HepG2 (cell line): ENCODE measurements around the gene COA7. TPM values are rescaled to one million over a fixed set of nuclear protein-coding genes. Genes with fewer than 3 reads are reported as not detected.

Experiments
- CBFB ChIP-seq: sonication (generic); formaldehyde crosslinking; IDR thresholded peaks from 2 replicates; pipeline ENCODE4 v1.4.0; 2020; ENCODE audit warnings: missing genetic modification reagents
- CENPX ChIP-seq: sonication (generic); formaldehyde crosslinking; IDR thresholded peaks from 2 replicates; pipeline ENCODE4 v1.9.0; 2021; ENCODE audit warnings: mild to moderate bottlenecking, missing genetic modification reagents, moderate library complexity
- DNMT1 ChIP-seq: sonication (generic); formaldehyde crosslinking; IDR thresholded peaks from 2 replicates; pipeline ENCODE4 v1.5.1; 2020; ENCODE audit warnings: mild to moderate bottlenecking, missing genetic modification reagents
- FOXP1 ChIP-seq, 2 experiments: fragments of 450-650 bp in 1 of 2; IDR thresholded peaks; 2 replicates each; pipeline ENCODE4 v1.6.1; 2017 to 2018; ENCODE audit warnings: antibody characterized with exemption in 1 of 2
- IRF2 ChIP-seq: IDR thresholded peaks from 2 replicates; pipeline ENCODE4 v1.6.1; 2018; ENCODE audit warnings: missing genetic modification reagents, missing compliant biosample characterization
- MAZ ChIP-seq, 2 experiments: sonication (generic) in 1 of 2; formaldehyde crosslinking in 1 of 2; IDR thresholded peaks; 2 replicates each; pipeline versions ENCODE4 v1.5.0 to v1.6.1; 2012 to 2020; ENCODE audit warnings: low read depth in 2 of 2, mild to moderate bottlenecking in 2 of 2, borderline replicate concordance in 1 of 2, improper control_type of control experiment in 1 of 2, low read length in 1 of 2, missing genetic modification reagents in 1 of 2, moderate library complexity in 1 of 2
- MTA1 ChIP-seq: sonication (generic); formaldehyde crosslinking; IDR thresholded peaks from 2 replicates; pipeline ENCODE4 v1.4.0; 2020; ENCODE audit warnings: missing genetic modification reagents, mild to moderate bottlenecking, borderline replicate concordance
- MTA3 ChIP-seq: sonication (generic); formaldehyde crosslinking; IDR thresholded peaks from 2 replicates; pipeline ENCODE4 v1.4.0; 2020; ENCODE audit warnings: missing genetic modification reagents
- PITX1 ChIP-seq: sonication (generic); formaldehyde crosslinking; IDR thresholded peaks from 2 replicates; pipeline ENCODE4 v1.5.1; 2020; ENCODE audit warnings: mild to moderate bottlenecking, missing genetic modification reagents
- RBAK ChIP-seq: sonication (generic); formaldehyde crosslinking; IDR thresholded peaks from 2 replicates; pipeline ENCODE4 v1.5.1; 2020; ENCODE audit warnings: mild to moderate bottlenecking, missing genetic modification reagents
- REL ChIP-seq: sonication (generic); formaldehyde crosslinking; conservative IDR thresholded peaks from 2 replicates; pipeline ENCODE4 v1.8.0; 2022; ENCODE audit warnings: mild to moderate bottlenecking, missing genetic modification reagents, moderate library complexity
- SAP130 ChIP-seq: IDR thresholded peaks from 2 replicates; pipeline ENCODE4 v1.6.1; 2016; ENCODE audit warnings: low read depth
- TBX2 ChIP-seq: sonication (generic); formaldehyde crosslinking; IDR thresholded peaks from 2 replicates; pipeline ENCODE4 v1.5.0; 2020; ENCODE audit warnings: missing genetic modification reagents, mild to moderate bottlenecking, borderline replicate concordance
- ZBTB21 ChIP-seq: sonication (generic); formaldehyde crosslinking; IDR thresholded peaks from 2 replicates; pipeline ENCODE4 v1.4.0; 2020; ENCODE audit warnings: missing genetic modification reagents
- ZFAT ChIP-seq: sonication (generic); formaldehyde crosslinking; conservative IDR thresholded peaks from 2 replicates; pipeline ENCODE4 v1.8.1; 2023; ENCODE audit warnings: missing genetic modification reagents, inconsistent platforms
- ZNF160 ChIP-seq: sonication (generic); formaldehyde crosslinking; IDR thresholded peaks from 2 replicates; pipeline ENCODE4 v1.8.0; 2022; ENCODE audit warnings: mild to moderate bottlenecking, inconsistent platforms, missing genetic modification reagents
- ZNF713 ChIP-seq: sonication (generic); formaldehyde crosslinking; IDR thresholded peaks from 2 replicates; pipeline ENCODE4 v1.4.0; 2020; ENCODE audit warnings: mild to moderate bottlenecking, missing genetic modification reagents
- ZSCAN20 ChIP-seq: sonication (generic); formaldehyde crosslinking; IDR thresholded peaks from 2 replicates; pipeline ENCODE4 v1.4.0; 2020; ENCODE audit warnings: missing genetic modification reagents, mild to moderate bottlenecking, borderline replicate concordance
- polyA plus RNA-seq, 8 experiments: library from polyadenylated mRNA; depleted of rRNA in 3 of 8; stranded (reverse) in 7 of 8; unstranded in 1 of 8; fragments of >200 nt; fragmentation: Illumina TruSeq in 4 of 8; extraction: Trizol in 4 of 8; gene quantifications; 2 replicates each; pipeline versions ENCODE4 v1.2.1 to v1.2.3, GENCODE V29; 2011 to 2016; ENCODE audit warnings: low read depth in 4 of 8, missing spikeins in 1 of 8, mixed read lengths in 1 of 8; ENCODE audit not compliant: insufficient read depth in 1 of 8
- total RNA-seq, 5 experiments: library from RNA; depleted of rRNA; stranded (reverse); fragments of >200 nt; fragmentation: Illumina TruSeq; extraction: Trizol; gene quantifications; 2 replicates each; pipeline ENCODE4 v1.2.3, GENCODE V29; 2016; ENCODE audit warnings: low read depth in 1 of 5
- TF ChIP-seq, protein P1 (sequence below): sonication (generic); formaldehyde crosslinking; IDR thresholded peaks from 2 replicates; pipeline ENCODE4 v1.8.0; 2022; ENCODE audit warnings: mild to moderate bottlenecking, missing genetic modification reagents; ENCODE audit not compliant: insufficient replicate concordance
- TF ChIP-seq, protein P2 (sequence below): sonication (generic); formaldehyde crosslinking; IDR thresholded peaks from 2 replicates; pipeline ENCODE4 v1.4.0; 2020; ENCODE audit warnings: missing genetic modification reagents, low read depth, mild to moderate bottlenecking, borderline replicate concordance
- TF ChIP-seq, protein P3 (sequence below): sonication (generic); formaldehyde crosslinking; IDR thresholded peaks from 2 replicates; pipeline ENCODE4 v1.4.0; 2020; ENCODE audit warnings: missing genetic modification reagents
- TF ChIP-seq, protein P4 (sequence below): sonication (generic); formaldehyde crosslinking; IDR thresholded peaks from 2 replicates; pipeline ENCODE4 v1.4.0; 2020; ENCODE audit warnings: mild to moderate bottlenecking, missing genetic modification reagents

COA7 gene
- total and polyA plus RNA-seq, 2 of the 13 experiments (the other 11 are each of a cell fraction or from before 2014, with no cell fraction given) = 12.3 to 30.4 TPM

DNA sequence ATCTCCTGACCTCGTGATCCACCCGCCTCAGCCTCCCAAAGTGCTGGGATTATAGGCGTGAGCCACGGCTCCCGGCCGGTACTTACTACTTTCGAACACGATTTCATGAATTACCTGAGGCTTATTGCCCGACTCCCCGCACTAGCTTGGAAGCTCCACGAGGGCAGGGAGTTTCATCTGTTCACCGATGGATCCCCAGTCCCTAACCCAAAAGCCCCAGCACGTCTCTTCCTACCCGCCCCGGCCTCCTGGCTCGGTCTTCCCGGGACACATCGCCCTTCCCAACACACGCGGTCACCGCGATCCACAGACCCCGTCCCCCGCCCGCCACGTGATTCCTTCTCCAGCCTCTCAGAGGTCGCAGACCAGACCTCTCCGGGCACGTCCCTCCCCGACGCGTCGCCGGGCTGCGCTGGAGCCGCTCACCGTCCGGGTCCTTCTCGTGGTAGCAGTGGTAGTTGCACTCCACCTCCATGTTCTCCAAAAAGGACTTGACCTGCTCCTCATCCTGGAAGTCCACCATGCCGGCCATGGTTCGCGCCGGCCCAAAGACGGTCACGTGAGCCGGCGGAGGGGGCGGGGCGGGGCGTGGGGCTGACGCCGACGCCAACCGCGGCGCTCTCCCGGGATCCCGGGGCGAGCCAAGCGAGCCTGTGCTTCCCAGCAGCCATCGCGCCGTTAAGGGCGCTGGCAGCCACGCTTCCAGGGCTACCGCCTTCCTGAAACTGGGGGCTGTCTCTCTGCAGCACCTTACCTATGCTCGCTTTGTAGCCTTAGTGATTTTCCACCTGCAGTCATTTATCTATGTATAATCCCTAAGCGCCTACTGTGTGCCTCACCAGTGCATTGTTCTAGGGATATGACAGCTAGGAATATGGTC lies at the start of gene COA7 (continued):
- TF ChIP-seq ZSCAN20 (CRISPR knock-in tag) (peak; percentile 80; the same call in 1 of the 2 replicates), ZNF160 (CRISPR knock-in tag) (peak; percentile 29), TBX2 (CRISPR knock-in tag) (peak; percentile 94), FOXP1 (IDR thresholded peaks at IDR 0.05) (no peak), FOXP1 (CRISPR knock-in tag; IDR thresholded peaks at IDR 0.05) (peak; percentile 16; the same call in 1 of the 2 replicates), ZNF713 (no peak), MTA1 (CRISPR knock-in tag) (peak; percentile 85; the same call in 1 of the 2 replicates), MAZ (IDR thresholded peaks at IDR 0.05; ENCODE audit: borderline replicate concordance, low read depth, low read length) (no peak), MAZ (CRISPR knock-in tag; IDR thresholded peaks at IDR 0.05; ENCODE audit: low read depth) (peak; percentile 83), IRF2 (CRISPR knock-in tag) (peak; percentile 72; the same call in 1 of the 2 replicates), PITX1 (peak; percentile 73), RBAK (CRISPR knock-in tag) (no peak), REL (CRISPR knock-in tag) (peak; percentile 89), MTA3 (no peak), SAP130 (CRISPR knock-in tag) (peak; percentile 90), CBFB (CRISPR knock-in tag) (peak; percentile 23; the same call in 1 of the 2 replicates), ZBTB21 (CRISPR knock-in tag) (no peak), CENPX (CRISPR knock-in tag) (no peak), DNMT1 (0 out of 2 replicates have a peak, but pooled peaks have one; percentile 46), ZFAT (CRISPR knock-in tag) (0 out of 2 replicates have a peak, but pooled peaks have one; percentile 81)
- TF ChIP-seq, protein P1, sequence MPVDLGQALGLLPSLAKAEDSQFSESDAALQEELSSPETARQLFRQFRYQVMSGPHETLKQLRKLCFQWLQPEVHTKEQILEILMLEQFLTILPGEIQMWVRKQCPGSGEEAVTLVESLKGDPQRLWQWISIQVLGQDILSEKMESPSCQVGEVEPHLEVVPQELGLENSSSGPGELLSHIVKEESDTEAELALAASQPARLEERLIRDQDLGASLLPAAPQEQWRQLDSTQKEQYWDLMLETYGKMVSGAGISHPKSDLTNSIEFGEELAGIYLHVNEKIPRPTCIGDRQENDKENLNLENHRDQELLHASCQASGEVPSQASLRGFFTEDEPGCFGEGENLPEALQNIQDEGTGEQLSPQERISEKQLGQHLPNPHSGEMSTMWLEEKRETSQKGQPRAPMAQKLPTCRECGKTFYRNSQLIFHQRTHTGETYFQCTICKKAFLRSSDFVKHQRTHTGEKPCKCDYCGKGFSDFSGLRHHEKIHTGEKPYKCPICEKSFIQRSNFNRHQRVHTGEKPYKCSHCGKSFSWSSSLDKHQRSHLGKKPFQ (CRISPR knock-in tag) = peak; percentile 81
- TF ChIP-seq, protein P2, sequence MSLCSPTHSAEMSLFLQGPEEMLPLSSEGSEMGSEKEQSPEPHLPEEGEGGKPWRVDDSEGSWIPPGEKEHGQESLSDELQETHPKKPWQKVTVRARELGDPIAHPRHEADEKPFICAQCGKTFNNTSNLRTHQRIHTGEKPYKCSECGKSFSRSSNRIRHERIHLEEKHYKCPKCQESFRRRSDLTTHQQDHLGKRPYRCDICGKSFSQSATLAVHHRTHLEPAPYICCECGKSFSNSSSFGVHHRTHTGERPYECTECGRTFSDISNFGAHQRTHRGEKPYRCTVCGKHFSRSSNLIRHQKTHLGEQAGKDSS (CRISPR knock-in tag) = peak; percentile 32; the same call in 1 of the 2 replicates
- TF ChIP-seq, protein P3, sequence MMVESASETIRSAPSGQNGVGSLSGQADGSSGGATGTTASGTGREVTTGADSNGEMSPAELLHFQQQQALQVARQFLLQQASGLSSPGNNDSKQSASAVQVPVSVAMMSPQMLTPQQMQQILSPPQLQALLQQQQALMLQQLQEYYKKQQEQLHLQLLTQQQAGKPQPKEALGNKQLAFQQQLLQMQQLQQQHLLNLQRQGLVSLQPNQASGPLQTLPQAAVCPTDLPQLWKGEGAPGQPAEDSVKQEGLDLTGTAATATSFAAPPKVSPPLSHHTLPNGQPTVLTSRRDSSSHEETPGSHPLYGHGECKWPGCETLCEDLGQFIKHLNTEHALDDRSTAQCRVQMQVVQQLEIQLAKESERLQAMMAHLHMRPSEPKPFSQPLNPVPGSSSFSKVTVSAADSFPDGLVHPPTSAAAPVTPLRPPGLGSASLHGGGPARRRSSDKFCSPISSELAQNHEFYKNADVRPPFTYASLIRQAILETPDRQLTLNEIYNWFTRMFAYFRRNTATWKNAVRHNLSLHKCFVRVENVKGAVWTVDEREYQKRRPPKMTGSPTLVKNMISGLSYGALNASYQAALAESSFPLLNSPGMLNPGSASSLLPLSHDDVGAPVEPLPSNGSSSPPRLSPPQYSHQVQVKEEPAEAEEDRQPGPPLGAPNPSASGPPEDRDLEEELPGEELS (CRISPR knock-in tag) = peak; percentile 77
- TF ChIP-seq, protein P4, sequence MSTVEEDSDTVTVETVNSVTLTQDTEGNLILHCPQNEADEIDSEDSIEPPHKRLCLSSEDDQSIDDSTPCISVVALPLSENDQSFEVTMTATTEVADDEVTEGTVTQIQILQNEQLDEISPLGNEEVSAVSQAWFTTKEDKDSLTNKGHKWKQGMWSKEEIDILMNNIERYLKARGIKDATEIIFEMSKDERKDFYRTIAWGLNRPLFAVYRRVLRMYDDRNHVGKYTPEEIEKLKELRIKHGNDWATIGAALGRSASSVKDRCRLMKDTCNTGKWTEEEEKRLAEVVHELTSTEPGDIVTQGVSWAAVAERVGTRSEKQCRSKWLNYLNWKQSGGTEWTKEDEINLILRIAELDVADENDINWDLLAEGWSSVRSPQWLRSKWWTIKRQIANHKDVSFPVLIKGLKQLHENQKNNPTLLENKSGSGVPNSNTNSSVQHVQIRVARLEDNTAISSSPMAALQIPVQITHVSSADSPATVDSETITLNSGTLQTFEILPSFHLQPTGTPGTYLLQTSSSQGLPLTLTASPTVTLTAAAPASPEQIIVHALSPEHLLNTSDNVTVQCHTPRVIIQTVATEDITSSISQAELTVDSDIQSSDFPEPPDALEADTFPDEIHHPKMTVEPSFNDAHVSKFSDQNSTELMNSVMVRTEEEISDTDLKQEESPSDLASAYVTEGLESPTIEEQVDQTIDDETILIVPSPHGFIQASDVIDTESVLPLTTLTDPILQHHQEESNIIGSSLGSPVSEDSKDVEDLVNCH (CRISPR knock-in tag) = no peak
